UCSD-AML1 (cell line): ENCODE results near the gene CAPN9.

Source experiments
- DNase-seq: peaks from one replicate; lab custom pipeline; 2025; ENCODE audit not compliant: unreplicated experiment; lab: John Stamatoyannopoulos, UW

CAPN9 gene

DNA sequence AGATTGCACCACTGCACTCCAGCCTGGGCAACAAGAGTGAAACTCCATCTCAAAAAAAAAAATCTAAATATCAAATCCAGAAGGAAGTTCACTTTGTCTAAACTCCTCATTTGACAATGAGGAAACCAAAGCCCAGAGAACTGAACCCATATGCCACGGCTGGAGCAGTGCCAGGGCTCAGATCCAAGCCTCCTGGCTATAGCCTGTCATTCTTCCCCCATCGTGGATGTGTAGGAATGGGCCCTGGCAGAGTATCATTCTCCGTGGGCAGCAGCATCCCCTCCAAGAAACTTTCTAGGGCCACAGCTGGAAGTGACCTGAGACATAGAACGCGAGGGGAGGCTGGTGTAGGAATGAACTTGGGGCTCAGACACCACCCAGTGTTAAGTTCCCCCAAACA lies 47.2 kb downstream of the CAPN9 start:
- no peak for DNase-seq

DNA sequence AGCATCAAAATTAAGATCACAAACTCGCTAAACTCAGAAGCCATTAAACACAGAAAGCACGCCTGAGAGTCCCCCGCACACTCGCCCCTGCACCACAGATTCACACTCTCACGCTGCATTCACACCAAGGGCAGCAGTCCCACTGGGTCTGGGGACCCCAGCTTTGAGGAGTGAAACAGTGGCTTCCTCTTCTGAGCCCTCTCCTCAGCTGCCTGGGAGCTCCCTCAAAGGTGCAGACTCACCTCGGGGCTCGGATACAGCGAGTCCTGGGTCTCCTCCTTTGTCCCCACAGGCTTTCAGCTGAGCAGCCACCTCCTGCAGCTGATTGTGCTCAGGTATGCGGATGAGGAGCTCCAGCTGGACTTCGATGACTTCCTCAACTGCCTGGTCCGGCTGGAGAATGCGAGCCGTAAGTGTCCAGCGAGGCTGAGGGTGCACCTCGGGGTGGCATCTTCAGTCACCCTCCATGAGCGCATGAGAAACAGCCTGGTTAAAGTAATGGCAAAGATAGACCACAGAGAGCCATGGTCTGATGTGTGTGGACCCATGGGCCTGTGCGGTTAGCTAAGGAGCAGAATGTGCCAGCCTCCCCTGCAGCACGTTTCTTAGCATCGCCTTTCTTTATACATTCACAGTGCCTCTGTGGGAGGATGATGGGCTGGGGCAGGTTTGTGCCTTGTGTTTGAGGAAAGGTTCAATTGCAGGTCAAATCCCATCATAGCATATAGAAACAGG lies 47.9 kb downstream of the CAPN9 start:
- no peak for DNase-seq

DNA sequence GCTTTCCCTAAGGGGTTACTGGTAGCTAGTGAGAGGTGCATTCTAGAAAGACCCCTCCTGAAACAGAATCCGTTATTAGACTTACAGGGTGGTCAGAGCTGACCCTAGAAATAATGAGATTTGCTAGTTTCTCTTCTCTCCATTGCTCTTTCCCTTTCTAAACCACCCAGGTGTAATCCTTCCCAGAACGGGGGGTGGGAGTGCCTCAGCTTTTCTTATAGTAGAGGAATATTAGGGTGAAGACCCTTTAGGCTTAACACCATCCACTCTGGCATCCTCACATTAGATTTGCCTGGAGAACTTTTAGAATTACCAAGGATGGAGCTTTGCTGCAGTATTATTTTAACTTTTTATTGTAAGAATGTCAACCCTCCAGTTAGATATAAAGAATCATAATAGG lies 49.4 kb downstream of the CAPN9 start:
- DNase-seq, result no peak

DNA sequence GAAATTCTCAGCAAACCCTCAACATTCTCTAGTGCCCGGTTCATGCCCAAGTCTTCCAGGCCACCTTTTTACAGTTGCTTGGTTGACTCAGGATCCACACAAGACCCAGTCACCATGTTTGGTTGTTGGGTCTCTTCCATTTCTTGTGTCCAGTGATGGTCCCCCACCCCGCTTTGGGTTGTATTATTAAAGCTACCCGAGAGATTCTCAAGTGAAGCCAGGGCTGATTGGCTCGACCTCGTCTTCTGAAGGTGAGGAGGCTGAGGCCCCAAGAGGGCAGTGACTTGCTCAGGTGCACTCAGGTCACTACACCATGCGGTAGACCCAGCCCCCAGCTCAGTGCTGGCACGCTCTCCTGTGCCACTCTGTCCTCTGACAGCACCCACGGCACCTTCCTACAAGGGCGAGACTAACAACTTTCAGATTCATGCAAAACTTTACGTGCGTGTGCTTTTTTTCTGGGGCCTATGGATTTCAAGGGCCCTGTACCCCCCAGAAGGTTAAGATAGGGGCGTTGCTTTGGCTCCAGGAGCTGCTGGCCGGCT lies 50.3 kb downstream of the CAPN9 start:
- DNase-seq, result no peak

DNA sequence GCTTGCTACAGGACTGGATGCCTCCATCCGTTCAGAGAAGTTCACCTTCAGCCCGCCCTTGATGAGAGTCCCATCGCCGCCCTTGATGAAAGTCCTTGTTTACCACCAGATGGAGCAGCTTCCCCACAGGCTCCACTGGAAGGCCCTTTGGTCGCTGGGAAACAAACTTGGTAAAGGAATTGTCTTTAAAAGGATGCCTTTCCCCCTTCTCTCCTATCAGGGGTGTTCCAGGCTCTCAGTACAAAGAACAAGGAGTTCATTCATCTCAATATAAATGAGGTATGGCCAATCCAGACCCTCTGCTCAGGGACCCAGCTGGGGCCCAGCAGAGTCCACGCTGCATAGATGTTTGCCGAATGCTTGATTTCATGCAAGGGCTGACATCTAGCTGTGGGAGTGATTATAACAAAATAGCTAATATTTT lies 50.8 kb downstream of the CAPN9 start:
- DNase-seq, result no peak

DNA sequence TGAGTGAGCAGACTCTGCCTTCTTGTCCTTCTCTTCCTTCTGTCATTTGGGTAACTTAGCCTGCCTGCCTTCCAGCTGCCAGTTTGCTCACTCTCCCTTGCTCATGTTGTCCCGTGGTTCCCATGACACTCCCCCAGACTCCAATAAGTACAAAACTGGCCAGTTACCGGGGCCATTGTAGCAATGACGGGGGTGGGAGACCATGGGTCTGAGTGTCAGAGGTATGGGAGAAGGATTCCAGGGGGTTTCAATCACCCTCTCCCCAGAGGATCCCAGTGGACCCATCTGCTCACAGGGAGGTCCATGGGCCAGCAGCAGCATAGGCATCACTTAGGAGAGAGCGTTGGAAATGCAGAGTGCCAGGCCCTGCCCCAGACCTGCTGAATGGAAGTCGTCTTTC lies 51.3 kb downstream of the CAPN9 start:
- no peak for DNase-seq

DNA sequence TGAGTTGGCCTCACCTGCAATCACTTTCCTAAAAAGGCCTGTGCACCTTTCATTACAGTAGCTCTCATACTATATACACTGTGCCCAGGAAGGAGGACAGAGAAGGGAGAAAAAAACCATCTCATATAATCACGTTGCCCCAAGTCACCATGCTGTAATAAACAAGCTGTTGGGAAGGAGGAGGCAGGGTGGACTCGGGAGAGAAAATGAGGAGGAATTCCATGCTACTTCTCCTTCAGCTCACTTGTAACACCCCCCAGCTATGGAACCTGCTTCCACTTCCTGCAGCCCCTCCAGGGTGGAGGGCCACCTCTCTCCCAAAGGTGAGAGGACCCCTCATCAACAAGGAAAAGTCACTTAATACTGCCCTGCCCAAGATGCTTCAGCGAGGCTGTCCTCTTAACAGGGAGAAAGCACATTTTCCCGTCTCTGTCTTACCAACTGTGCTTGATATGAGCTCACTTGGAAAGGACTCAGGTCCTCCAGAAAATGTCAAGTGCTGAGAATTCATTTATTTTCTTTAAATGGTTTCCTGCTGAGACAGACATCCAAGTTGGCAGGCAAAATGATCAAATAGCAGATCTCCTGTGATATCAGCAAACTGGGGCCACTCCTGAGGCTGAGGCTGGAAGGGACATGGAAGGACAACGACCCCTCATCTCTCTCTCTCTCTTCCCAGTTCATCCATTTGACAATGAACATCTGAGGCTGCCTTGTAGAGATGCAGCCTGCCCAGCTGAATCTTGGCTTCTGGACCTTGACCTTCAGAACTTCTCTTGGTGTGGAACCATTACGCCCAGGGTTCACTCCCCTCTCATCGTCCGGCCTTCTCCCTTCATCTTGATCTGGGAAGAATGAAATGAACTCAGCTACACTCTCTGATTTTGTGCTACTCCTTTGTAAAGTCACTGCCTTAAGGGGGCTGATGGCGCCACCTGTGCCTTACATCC lies 54.0 kb downstream of the CAPN9 start:
- no peak for DNase-seq

DNA sequence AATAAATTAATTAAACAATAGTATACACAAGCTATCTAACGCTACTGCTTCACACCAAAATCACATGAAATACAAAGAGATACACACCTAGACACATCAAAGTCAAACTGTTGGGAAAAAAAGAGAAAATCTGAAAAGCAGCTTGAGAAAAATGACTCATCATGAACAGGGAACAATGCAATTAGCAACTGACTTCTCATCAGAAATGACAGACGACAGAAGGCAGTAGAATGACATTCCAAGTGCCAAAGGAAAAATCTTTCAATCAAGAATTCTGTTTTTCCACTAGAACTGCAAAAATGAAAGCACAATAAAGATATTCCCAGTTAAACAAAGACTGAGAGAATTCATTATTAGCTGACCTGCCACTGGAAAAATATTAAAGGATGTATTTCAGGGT lies 57.2 kb downstream of the CAPN9 start:
- DNase-seq, result no peak

DNA sequence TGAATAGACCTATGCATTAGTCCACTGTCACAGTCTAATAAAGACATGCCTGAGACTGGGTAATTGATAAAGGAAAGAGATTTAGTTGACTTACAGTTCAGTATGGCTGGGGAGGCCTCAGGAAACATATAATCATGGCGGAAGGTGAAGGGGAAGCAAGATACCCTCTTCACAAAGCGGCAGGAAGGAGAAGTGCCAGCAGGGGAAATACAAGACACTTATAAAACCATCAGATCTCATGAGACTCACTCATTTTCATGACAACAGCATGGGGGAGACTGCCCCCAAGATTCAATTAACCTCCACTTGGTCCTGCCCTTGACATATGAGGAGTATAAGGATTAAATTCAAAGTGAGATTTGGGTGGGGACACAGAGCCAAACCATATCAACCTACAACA lies 59.4 kb downstream of the CAPN9 start:
- DNase-seq, result no peak

DNA sequence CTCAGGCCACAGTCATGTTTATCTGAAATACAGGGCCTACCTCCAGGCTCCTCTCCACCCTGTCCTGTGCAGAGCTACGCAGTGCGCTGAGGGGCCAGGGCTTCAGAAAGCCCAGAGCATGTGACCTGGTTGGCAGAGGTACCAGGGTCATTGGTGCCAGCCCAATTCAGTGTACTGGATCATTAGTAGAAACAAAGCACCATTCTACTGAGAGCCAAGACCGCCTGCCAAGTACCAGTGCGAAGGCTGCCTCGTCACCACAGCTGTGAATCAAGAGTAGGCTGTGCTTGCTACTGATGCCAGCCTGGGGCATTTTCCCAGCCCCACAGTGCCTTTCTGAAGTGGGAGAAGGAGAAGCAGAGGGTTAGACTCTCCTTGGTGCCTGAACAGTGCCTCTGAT lies 59.8 kb downstream of the CAPN9 start:
- no peak for DNase-seq

DNA sequence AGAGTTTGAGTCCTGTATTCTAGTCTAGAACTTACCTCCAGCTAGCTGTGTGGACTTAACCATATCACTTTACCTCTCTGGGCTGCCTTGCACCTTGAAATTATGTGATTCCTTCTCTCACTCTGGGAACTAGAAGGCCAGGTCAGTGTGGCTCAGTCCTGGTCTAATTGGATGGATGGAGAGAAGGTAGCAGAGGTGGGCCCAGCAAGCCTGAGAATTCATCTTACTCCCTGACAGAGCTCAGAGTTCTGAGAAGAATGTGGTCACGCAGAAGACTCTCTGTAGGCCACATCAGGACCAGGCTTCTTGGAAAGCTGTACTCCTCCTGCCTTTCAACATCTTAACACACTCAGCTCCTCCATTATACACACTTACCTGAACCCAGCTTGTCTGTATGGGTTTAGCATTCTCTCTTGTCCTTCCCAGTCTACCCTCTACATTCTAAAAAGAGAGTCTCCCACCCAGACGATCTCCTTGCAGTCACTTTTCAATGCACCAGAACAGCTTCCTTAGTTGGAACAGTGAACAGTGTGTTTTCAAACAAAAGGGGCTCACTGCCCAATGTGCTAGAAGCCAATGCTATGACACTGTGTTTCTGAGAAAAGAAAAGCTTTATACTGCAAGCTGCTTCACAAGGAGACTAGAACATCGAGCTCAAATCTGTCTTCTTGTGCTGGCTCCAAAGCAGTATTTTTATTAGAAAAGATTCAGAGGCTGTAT lies 60.5 kb downstream of the CAPN9 start:
- no peak for DNase-seq

DNA sequence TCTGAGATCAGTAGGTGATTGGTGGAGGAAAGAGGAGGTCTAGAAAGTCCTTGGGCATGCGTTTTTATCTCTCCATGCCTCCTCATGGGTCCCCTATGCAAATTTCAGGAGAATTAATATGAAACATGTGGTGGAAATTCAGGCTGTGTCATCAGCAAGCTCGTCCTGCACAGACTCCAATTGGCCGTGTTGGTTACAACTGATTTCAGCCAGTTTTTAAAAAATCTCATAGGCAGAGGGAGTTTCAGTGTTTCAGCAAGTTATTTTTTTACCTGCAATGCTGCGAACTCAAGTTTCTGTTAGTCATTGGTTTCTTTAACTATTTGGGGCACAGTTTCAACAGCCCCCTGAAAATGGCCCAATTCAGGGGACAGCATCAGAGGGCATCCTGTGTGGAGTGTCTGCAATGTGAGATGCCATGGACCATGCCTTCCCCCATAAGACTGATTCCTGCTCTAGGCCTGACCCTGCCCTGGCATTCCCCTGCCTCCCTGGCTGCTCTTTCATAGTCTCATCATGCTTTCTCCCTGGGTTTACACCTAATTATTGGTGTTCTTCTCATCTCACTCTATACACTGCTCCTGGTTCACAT lies 61.2 kb downstream of the CAPN9 start:
- no peak for DNase-seq

DNA sequence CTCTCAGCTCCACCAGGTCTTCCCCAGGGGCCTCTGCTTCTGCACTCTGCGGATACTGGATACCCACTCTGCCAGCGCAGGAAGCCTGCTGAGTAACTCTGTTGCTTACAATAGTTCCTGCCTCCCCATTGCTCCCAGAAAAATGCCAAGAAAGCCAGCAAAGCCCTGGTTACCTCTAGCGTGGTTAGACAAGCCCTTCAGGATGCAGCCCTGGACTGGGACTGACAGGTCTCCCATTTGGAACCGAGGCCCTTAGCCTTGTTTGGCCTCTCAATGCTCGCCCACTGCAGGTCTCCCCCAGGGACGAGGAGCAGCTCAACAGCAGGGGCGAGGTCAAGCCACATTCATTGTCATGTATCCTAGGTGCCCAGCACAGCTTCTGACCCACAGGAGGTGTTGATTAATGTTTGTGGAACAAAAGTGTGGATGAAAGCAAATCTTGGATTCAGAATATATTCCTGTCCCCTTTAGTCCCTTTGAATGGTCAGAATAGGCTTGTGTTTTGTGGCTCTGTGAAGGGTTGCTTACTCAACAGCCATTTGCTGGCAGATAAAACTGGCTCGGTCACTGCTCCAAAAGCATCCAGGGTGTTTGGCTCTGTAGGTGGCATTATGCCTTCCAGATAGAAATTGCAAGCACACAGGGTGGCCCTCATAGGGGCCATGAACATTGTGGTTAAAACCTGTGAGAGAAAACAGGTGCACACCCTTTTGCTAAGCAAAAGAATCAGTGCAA lies 62.2 kb downstream of the CAPN9 start:
- no peak for DNase-seq

DNA sequence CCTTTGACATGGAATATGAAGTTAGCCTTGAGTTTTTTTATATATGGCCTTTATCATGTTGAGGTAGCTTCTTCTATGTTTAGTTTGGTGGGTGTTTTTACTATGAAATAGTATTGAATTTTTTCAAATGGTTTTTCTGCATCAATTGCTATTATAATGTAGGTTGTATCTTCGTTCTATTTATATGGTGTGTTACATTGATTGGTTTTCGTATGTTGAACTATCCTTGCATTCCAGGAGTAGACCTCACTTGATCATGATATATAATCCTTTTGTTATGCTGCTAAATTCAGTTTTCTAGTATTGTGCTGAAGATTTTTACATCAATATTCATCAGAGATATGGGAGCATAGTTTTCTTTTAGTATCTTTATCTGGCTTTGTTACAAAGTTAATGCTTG lies 65.4 kb downstream of the CAPN9 start:
- no peak for DNase-seq

DNA sequence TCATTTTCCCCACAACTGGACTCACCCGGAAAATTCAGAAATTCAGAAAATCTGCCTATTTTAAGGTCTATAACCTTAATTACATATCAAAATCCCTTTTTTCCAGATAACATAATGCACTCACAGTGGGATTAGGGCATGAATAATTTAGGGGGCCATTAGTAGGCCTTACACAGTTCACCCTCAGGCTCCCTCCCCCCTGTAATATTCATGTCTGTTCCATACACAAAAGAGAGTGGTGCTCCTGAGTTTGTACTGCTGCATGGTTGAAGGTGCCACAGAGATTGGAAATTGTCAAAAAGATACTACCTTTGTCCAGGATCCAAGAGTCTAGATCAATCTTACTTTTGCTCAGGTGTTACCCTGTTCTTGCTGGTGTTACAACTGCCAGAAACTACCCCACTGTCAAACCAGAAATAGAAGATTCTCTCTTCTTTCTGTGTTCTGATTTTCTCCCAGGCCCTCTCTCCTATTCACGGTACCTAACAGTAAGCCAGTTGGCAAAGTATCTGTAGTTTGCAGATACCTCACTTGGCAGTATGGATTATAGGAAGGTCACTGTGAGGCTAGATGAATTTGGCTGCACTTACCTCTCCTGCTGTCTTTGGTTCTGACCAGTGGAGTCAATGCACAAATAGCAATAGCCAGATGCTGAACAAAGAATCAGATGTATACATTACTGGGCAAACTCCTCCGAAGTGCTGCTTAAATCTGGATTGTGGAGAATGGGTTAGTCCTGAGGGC lies 67.9 kb downstream of the CAPN9 start:
- no peak for DNase-seq

DNA sequence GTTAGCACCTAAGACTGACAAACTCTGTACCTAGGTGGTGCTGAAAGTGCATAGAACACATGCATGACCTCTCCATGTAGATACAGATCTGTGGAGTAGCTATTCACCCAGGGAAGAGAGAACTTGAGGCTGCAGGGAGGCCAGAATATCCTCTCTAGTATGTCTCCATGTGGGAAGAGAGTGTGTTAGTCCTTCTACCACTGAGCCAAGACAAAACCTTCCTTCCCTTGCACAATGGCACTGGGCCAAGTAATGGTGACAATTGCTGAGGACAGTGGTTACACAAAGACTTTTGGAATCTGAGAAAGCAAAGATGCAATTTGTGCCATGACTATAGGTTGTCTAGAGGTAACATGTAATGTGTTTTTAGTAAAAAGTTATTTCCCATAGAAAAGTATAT lies 68.8 kb downstream of the CAPN9 start:
- no peak for DNase-seq

DNA sequence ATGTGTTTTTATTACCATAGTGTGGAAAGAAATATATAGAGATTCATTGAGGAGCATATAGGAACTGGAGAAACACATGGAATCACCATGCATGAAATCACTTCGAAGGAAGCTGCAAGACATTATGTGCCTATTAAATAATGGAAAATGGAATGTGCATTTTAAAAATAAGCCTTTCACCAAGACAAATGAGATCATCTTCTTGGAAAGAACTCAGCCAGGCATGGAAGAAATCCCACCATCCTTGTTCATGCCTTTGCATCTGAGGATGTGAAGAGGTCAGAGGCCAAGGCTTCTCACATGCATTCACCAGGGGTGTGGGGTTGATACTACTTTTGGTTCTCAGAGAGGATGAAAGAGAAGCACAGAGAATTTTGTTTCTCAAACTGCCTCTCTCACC lies 71.2 kb downstream of the CAPN9 start:
- DNase-seq, result no peak

DNA sequence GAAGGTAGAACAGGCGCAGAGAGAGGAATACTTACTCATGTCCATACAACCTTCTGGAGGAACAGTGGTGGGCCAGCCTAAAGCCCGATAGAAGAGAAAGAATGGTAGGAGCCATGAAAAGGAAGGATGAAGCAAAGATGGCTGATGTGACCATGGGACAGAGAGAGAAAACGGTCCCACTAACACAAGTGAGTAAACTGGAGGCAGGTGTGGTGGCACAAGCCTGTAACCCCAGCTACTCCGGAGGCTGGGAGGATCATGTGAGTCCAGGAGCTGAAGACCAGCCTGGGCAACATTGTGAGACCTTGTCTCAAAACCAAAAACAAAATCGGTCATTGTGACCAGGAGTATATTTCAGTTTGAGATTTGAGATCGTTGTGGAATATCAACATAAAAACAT lies 71.7 kb downstream of the CAPN9 start:
- no peak for DNase-seq

DNA sequence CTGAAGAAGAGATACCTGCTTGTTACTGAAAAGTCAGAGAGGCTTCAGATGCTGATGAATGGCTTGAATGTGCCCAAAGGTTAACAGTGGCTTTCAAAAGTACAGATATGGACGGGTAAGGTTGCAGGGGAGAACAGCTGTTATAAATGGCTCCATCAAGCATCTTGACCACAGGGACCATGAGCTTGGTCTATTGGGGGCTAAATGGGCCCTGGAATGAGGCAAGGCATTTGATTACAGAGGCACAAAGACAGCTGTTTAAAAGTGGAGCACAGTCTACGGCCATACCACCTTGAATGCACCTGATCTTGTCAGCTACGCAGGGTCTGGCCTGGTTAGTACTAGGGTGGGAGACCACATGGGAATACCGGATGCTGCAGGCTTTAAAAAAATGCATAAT lies 72.8 kb downstream of the CAPN9 start:
- DNase-seq, result no peak

DNA sequence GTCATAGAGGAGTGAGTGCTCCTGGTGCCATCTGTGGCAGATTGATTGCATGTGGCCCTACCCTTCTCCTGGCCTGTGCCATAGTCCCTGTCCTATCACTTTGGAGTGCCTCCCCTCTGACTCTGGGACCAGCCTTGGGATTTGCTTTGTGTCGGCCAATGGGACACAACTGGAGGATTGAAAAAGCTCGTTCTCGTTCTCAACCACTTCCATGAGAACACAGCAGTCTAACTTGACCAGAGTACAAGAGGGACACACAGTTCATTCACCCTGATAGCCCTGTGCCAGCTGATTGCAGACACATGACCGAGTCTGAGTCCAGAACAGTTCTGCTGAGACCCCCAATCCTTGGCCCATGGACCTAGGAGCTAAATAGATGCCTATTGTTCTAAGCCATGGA lies 73.4 kb downstream of the CAPN9 start:
- no peak for DNase-seq
